K562 (cell line): ENCODE measurements around the gene LMNA. TPM values are rescaled to one million over a fixed set of nuclear protein-coding genes. Genes with fewer than 3 reads are reported as not detected.

Experiments
- ARHGAP35 ChIP-seq: fragments of 450-650 bp; IDR thresholded peaks from 2 replicates; pipeline ENCODE4 v1.6.1; 2018; ENCODE audit not compliant: partially characterized antibody
- BRD4 ChIP-seq: fragments of 200-600 bp; sonication (generic); IDR thresholded peaks from 2 replicates; pipeline ENCODE4 v1.6.1; 2017; ENCODE audit warnings: inconsistent platforms
- EGR1 ChIP-seq: fragments of 450-650 bp; conservative IDR thresholded peaks from 2 replicates; pipeline ENCODE4 v1.6.1; 2017; ENCODE audit warnings: mild to moderate bottlenecking
- EHMT2 ChIP-seq: fragments of 450-650 bp; IDR thresholded peaks from 2 replicates; pipeline ENCODE4 v1.6.1; 2018; ENCODE audit warnings: antibody characterized with exemption
- FOXJ3 ChIP-seq: sonication (generic); formaldehyde crosslinking; IDR thresholded peaks from 2 replicates; pipeline ENCODE4 v1.4.0; 2020; ENCODE audit warnings: mild to moderate bottlenecking, missing genetic modification reagents
- FOXP1 ChIP-seq: sonication (generic); formaldehyde crosslinking; IDR thresholded peaks from 2 replicates; pipeline ENCODE4 v1.8.0; 2022; ENCODE audit warnings: mild to moderate bottlenecking, missing genetic modification reagents
- HNRNPLL ChIP-seq: fragments of 200-400 bp; formaldehyde crosslinking; IDR thresholded peaks from 2 replicates; pipeline ENCODE4 v1.6.1; 2017; ENCODE audit warnings: low read length, low read depth, mild to moderate bottlenecking; ENCODE audit not compliant: poor library complexity, severe bottlenecking
- JUNB ChIP-seq: fragments of 450-650 bp; formaldehyde crosslinking; conservative IDR thresholded peaks from 2 replicates; pipeline ENCODE4 v1.4.0; 2020; ENCODE audit warnings: mild to moderate bottlenecking
- KLF6 ChIP-seq: fragments of 250-450 bp; sonication (Bioruptor Pico); IDR thresholded peaks from 2 replicates; pipeline ENCODE4 v1.4.0; 2020; ENCODE audit warnings: mild to moderate bottlenecking, moderate library complexity, borderline replicate concordance
- MAZ ChIP-seq, 2 experiments: fragments of 450-650 bp in 1 of 2; sonication (generic) in 1 of 2; formaldehyde crosslinking; IDR thresholded peaks in 1 of 2; conservative IDR thresholded peaks in 1 of 2; 2 replicates each; pipeline versions ENCODE4 v1.4.0 to v1.5.0; 2020; ENCODE audit warnings: mild to moderate bottlenecking in 1 of 2, missing genetic modification reagents in 1 of 2
- SIRT6 ChIP-seq: IDR thresholded peaks from one replicate; pipeline ENCODE4 v1.6.1; 2012; ENCODE audit warnings: low read depth, mild to moderate bottlenecking, control low read depth, inconsistent platforms, low read length, moderate library complexity
- ZNF253 ChIP-seq: fragments of 250-450 bp; sonication (Bioruptor Pico); conservative IDR thresholded peaks from 2 replicates; pipeline ENCODE4 v1.6.1; 2021; ENCODE audit warnings: mild to moderate bottlenecking
- ZNF695 ChIP-seq: fragments of 450-650 bp; formaldehyde crosslinking; IDR thresholded peaks from 2 replicates; pipeline ENCODE4 v1.4.0; 2020; ENCODE audit warnings: mild to moderate bottlenecking, moderate library complexity
- ZNF699 ChIP-seq: fragments of 250-450 bp; sonication (Bioruptor Pico); IDR thresholded peaks from 2 replicates; pipeline ENCODE4 v1.8.0; 2021; ENCODE audit warnings: mild to moderate bottlenecking, moderate library complexity; ENCODE audit not compliant: insufficient replicate concordance
- ZNF77 ChIP-seq: fragments of 250-450 bp; sonication (Bioruptor Pico); IDR thresholded peaks from 2 replicates; pipeline ENCODE4 v1.5.0; 2020
- polyA plus RNA-seq, 8 experiments: library from polyadenylated mRNA; depleted of rRNA in 4 of 8; stranded (reverse) in 5 of 8; unstranded in 3 of 8; fragments of >200 nt; fragmentation: Nextera tagmentation in 2 of 8; fragmentation: Illumina TruSeq in 1 of 8; extraction: Ambion mirVana in 2 of 8; extraction: Trizol in 1 of 8; gene quantifications; 2 replicates each; pipeline versions ENCODE4 v1.2.1 to v1.2.3, GENCODE V29; 2011 to 2014; ENCODE audit warnings: inconsistent platforms in 1 of 8, missing spikeins in 1 of 8
- total RNA-seq, 7 experiments: library from RNA; depleted of rRNA in 6 of 7; stranded (reverse); fragments of >200 nt in 6 of 7; fragmentation: Illumina TruSeq in 2 of 7; extraction: Trizol in 2 of 7; gene quantifications; 2 replicates each; pipeline versions ENCODE4 v1.2.1 to v1.2.3, GENCODE V29; 2011 to 2021; ENCODE audit warnings: low replicate concordance in 1 of 7
- TF ChIP-seq, protein P1 (sequence below): fragments of 450-650 bp; IDR thresholded peaks from 2 replicates; pipeline ENCODE4 v1.6.1; 2016; ENCODE audit warnings: low read depth, mild to moderate bottlenecking, moderate library complexity
- TF ChIP-seq, protein P2 (sequence below): sonication (generic); formaldehyde crosslinking; IDR thresholded peaks from 2 replicates; pipeline ENCODE4 v1.8.0; 2023; ENCODE audit warnings: mild to moderate bottlenecking, missing genetic modification reagents
- TF ChIP-seq, protein P3 (sequence below): fragments of 250-450 bp; sonication (Bioruptor Pico); IDR thresholded peaks from 2 replicates; pipeline ENCODE4 v1.9.0; 2021; ENCODE audit warnings: mild to moderate bottlenecking, inconsistent platforms
- TF ChIP-seq, protein P4 (sequence below): fragments of 250-450 bp; sonication (Bioruptor Pico); IDR thresholded peaks from 2 replicates; pipeline ENCODE4 v1.5.0; 2020; ENCODE audit warnings: mild to moderate bottlenecking
- TF ChIP-seq, protein P5 (sequence below): fragments of 450-650 bp; IDR thresholded peaks from 2 replicates; pipeline ENCODE4 v1.6.1; 2017; ENCODE audit warnings: mild to moderate bottlenecking, moderate library complexity

Gene LMNA
- total and polyA plus RNA-seq, 9 of the 15 experiments (the other 6 are each of a cell fraction or from before 2014, with no cell fraction given) = 1.00 to 347 (median 88.2) TPM

DNA sequence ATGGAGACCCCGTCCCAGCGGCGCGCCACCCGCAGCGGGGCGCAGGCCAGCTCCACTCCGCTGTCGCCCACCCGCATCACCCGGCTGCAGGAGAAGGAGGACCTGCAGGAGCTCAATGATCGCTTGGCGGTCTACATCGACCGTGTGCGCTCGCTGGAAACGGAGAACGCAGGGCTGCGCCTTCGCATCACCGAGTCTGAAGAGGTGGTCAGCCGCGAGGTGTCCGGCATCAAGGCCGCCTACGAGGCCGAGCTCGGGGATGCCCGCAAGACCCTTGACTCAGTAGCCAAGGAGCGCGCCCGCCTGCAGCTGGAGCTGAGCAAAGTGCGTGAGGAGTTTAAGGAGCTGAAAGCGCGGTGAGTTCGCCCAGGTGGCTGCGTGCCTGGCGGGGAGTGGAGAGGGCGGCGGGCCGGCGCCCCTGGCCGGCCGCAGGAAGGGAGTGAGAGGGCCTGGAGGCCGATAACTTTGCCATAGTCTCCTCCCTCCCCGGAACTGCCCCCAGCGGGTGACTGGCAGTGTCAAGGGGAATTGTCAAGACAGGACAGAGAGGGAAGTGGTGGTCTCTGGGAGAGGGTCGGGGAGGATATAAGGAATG lies 505 bp downstream of the LMNA start (continued):
- TF ChIP-seq ZNF253 (no peak), BRD4 (0 out of 2 replicates have a peak, but pooled peaks have one; percentile 39), FOXP1 (CRISPR knock-in tag) (no peak), JUNB (CRISPR knock-in tag) (no peak), KLF6 (CRISPR knock-in tag) (no peak), EGR1 (no peak), MAZ (CRISPR knock-in tag; conservative IDR thresholded peaks at IDR 0.05 in 1 of 2, IDR thresholded peaks at IDR 0.05 in 1 of 2) (peak in 1 of 2 experiments; percentile 68; a peak in 1 of 4 replicates), FOXJ3 (CRISPR knock-in tag) (no peak), ZNF699 (no peak), HNRNPLL (peak; percentile 30), EHMT2 (no peak), ZNF695 (CRISPR knock-in tag) (no peak), SIRT6 (no peak), ARHGAP35 (peak; percentile 28), ZNF77 (CRISPR knock-in tag) (no peak)
- TF ChIP-seq, protein P1, sequence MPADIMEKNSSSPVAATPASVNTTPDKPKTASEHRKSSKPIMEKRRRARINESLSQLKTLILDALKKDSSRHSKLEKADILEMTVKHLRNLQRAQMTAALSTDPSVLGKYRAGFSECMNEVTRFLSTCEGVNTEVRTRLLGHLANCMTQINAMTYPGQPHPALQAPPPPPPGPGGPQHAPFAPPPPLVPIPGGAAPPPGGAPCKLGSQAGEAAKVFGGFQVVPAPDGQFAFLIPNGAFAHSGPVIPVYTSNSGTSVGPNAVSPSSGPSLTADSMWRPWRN = no peak
- TF ChIP-seq, protein P2, sequence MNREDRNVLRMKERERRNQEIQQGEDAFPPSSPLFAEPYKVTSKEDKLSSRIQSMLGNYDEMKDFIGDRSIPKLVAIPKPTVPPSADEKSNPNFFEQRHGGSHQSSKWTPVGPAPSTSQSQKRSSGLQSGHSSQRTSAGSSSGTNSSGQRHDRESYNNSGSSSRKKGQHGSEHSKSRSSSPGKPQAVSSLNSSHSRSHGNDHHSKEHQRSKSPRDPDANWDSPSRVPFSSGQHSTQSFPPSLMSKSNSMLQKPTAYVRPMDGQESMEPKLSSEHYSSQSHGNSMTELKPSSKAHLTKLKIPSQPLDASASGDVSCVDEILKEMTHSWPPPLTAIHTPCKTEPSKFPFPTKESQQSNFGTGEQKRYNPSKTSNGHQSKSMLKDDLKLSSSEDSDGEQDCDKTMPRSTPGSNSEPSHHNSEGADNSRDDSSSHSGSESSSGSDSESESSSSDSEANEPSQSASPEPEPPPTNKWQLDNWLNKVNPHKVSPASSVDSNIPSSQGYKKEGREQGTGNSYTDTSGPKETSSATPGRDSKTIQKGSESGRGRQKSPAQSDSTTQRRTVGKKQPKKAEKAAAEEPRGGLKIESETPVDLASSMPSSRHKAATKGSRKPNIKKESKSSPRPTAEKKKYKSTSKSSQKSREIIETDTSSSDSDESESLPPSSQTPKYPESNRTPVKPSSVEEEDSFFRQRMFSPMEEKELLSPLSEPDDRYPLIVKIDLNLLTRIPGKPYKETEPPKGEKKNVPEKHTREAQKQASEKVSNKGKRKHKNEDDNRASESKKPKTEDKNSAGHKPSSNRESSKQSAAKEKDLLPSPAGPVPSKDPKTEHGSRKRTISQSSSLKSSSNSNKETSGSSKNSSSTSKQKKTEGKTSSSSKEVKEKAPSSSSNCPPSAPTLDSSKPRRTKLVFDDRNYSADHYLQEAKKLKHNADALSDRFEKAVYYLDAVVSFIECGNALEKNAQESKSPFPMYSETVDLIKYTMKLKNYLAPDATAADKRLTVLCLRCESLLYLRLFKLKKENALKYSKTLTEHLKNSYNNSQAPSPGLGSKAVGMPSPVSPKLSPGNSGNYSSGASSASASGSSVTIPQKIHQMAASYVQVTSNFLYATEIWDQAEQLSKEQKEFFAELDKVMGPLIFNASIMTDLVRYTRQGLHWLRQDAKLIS (CRISPR knock-in tag) = no peak
- TF ChIP-seq, protein P3, sequence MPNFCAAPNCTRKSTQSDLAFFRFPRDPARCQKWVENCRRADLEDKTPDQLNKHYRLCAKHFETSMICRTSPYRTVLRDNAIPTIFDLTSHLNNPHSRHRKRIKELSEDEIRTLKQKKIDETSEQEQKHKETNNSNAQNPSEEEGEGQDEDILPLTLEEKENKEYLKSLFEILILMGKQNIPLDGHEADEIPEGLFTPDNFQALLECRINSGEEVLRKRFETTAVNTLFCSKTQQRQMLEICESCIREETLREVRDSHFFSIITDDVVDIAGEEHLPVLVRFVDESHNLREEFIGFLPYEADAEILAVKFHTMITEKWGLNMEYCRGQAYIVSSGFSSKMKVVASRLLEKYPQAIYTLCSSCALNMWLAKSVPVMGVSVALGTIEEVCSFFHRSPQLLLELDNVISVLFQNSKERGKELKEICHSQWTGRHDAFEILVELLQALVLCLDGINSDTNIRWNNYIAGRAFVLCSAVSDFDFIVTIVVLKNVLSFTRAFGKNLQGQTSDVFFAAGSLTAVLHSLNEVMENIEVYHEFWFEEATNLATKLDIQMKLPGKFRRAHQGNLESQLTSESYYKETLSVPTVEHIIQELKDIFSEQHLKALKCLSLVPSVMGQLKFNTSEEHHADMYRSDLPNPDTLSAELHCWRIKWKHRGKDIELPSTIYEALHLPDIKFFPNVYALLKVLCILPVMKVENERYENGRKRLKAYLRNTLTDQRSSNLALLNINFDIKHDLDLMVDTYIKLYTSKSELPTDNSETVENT (CRISPR knock-in tag) = no peak
- TF ChIP-seq, protein P4, sequence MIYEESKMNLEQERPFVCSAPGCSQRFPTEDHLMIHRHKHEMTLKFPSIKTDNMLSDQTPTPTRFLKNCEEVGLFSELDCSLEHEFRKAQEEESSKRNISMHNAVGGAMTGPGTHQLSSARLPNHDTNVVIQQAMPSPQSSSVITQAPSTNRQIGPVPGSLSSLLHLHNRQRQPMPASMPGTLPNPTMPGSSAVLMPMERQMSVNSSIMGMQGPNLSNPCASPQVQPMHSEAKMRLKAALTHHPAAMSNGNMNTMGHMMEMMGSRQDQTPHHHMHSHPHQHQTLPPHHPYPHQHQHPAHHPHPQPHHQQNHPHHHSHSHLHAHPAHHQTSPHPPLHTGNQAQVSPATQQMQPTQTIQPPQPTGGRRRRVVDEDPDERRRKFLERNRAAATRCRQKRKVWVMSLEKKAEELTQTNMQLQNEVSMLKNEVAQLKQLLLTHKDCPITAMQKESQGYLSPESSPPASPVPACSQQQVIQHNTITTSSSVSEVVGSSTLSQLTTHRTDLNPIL = no peak
- TF ChIP-seq, protein P5, sequence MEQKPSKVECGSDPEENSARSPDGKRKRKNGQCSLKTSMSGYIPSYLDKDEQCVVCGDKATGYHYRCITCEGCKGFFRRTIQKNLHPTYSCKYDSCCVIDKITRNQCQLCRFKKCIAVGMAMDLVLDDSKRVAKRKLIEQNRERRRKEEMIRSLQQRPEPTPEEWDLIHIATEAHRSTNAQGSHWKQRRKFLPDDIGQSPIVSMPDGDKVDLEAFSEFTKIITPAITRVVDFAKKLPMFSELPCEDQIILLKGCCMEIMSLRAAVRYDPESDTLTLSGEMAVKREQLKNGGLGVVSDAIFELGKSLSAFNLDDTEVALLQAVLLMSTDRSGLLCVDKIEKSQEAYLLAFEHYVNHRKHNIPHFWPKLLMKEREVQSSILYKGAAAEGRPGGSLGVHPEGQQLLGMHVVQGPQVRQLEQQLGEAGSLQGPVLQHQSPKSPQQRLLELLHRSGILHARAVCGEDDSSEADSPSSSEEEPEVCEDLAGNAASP = no peak
